ENCODE measurements around the gene SDCCAG8.

Gene SDCCAG8

GRCh38 chr1:243438146-243438545 is 182.3 kb downstream of the SDCCAG8 start:
- TF ChIP-seq GATA3 (IDR thresholded peaks at IDR 0.05; ENCODE audit: low read depth, low read length) (no peak), GATA2 (IDR thresholded peaks at IDR 0.05; ENCODE audit: low read depth, low read length) (no peak)

GRCh38 chr1:243438815-243439214 is 183.0 kb downstream of the SDCCAG8 start:
- TF ChIP-seq GATA2 (IDR thresholded peaks at IDR 0.05; ENCODE audit: low read depth, low read length) = no peak
- no peak for TF ChIP-seq GATA3 (IDR thresholded peaks at IDR 0.05; ENCODE audit: low read depth, low read length)

GRCh38 chr1:243440406-243440805 is 184.6 kb downstream of the SDCCAG8 start:
- TF ChIP-seq GATA2 (IDR thresholded peaks at IDR 0.05; ENCODE audit: low read depth, low read length) (no peak), GATA3 (IDR thresholded peaks at IDR 0.05; ENCODE audit: low read depth, low read length) (no peak)

GRCh38 chr1:243441601-243442000 is 185.8 kb downstream of the SDCCAG8 start:
- TF ChIP-seq GATA3 (IDR thresholded peaks at IDR 0.05; ENCODE audit: low read depth, low read length) (no peak), GATA2 (IDR thresholded peaks at IDR 0.05; ENCODE audit: low read depth, low read length) (no peak)

GRCh38 chr1:243443557-243443956 is 187.7 kb downstream of the SDCCAG8 start:
- TF ChIP-seq GATA3 (IDR thresholded peaks at IDR 0.05; ENCODE audit: low read depth, low read length) (no peak), GATA2 (IDR thresholded peaks at IDR 0.05; ENCODE audit: low read depth, low read length) (no peak)

- no peak for TF ChIP-seq GATA2 (IDR thresholded peaks at IDR 0.05; ENCODE audit: low read depth, low read length)
- TF ChIP-seq GATA3 (IDR thresholded peaks at IDR 0.05; ENCODE audit: low read depth, low read length) = no peak
Measured at GRCh38 chr1:243447347-243447746, 191.5 kb downstream of the SDCCAG8 start.

- no peak for TF ChIP-seq GATA3 (IDR thresholded peaks at IDR 0.05; ENCODE audit: low read depth, low read length)
- no peak for TF ChIP-seq GATA2 (IDR thresholded peaks at IDR 0.05; ENCODE audit: low read depth, low read length)
Measured at GRCh38 chr1:243447844-243448243, 192.0 kb downstream of the SDCCAG8 start.

- TF ChIP-seq GATA2 (IDR thresholded peaks at IDR 0.05; ENCODE audit: low read depth, low read length) (no peak), GATA3 (IDR thresholded peaks at IDR 0.05; ENCODE audit: low read depth, low read length) (no peak)
Measured at GRCh38 chr1:243449373-243449772, 193.5 kb downstream of the SDCCAG8 start.

GRCh38 chr1:243452092-243452491 is 196.3 kb downstream of the SDCCAG8 start:
- no peak for TF ChIP-seq GATA3 (IDR thresholded peaks at IDR 0.05; ENCODE audit: low read depth, low read length)
- no peak for TF ChIP-seq GATA2 (IDR thresholded peaks at IDR 0.05; ENCODE audit: low read depth, low read length)

GRCh38 chr1:243454328-243454997 is 198.6 kb downstream of the SDCCAG8 start:
- TF ChIP-seq GATA3 (IDR thresholded peaks at IDR 0.05; ENCODE audit: low read depth, low read length) = no peak
- TF ChIP-seq GATA2 (IDR thresholded peaks at IDR 0.05; ENCODE audit: low read depth, low read length) = no peak

GRCh38 chr1:243455760-243456651 is 200.2 kb downstream of the SDCCAG8 start:
- TF ChIP-seq GATA3 (IDR thresholded peaks at IDR 0.05; ENCODE audit: low read depth, low read length) (no peak), GATA2 (IDR thresholded peaks at IDR 0.05; ENCODE audit: low read depth, low read length) (no peak)

GRCh38 chr1:243457363-243457982 is 201.6 kb downstream of the SDCCAG8 start:
- TF ChIP-seq GATA3 (IDR thresholded peaks at IDR 0.05; ENCODE audit: low read depth, low read length) (no peak), GATA2 (IDR thresholded peaks at IDR 0.05; ENCODE audit: low read depth, low read length) (no peak)

GRCh38 chr1:243459059-243459458 is 203.2 kb downstream of the SDCCAG8 start:
- no peak for TF ChIP-seq GATA2 (IDR thresholded peaks at IDR 0.05; ENCODE audit: low read depth, low read length)
- no peak for TF ChIP-seq GATA3 (IDR thresholded peaks at IDR 0.05; ENCODE audit: low read depth, low read length)

- TF ChIP-seq GATA2 (IDR thresholded peaks at IDR 0.05; ENCODE audit: low read depth, low read length) = no peak
- TF ChIP-seq GATA3 (IDR thresholded peaks at IDR 0.05; ENCODE audit: low read depth, low read length) = no peak
Measured at GRCh38 chr1:243461700-243462099, 205.9 kb downstream of the SDCCAG8 start.

All from SH-SY5Y (cell line).